ENCODE results near the gene SEPTIN3.

- TF ChIP-seq CTCF (optimal IDR thresholded peaks at IDR 0.05 in 1 of 3, IDR thresholded peaks at IDR 0.05 in 1 of 3, conservative IDR thresholded peaks at IDR 0.05 in 1 of 3; ENCODE audit: extremely low read depth in 1 of 3, insufficient read depth in 2 of 3, low read length in 3 of 3) = no peak
- no peak for TF ChIP-seq EZH2 (IDR thresholded peaks at IDR 0.05; ENCODE audit: low read length)
These were observed 1.4 kb downstream of the SEPTIN3 start for GRCh38 chr22:41970601-41971000.
